HEK293 (cell line): ENCODE results near the gene DIS3L2.
A peak's percentile ranks its signal among the peaks of the same experiment; 100 is the strongest.

Source experiments
- CTCF ChIA-PET: fragments of 350-600 bp; formaldehyde crosslinking; extraction: SDS; loops from one replicate; lab custom pipeline; 2021; ENCODE audit warnings: antibody characterized with exemption; lab: Yijun Ruan, JAX
- POLR2A ChIA-PET: fragments of 300-600 bp; formaldehyde crosslinking; extraction: SDS; loops from one replicate; lab custom pipeline; 2020; ENCODE audit warnings: antibody characterized with exemption, inconsistent platforms; lab: Yijun Ruan, JAX
- H3K27ac ChIP-seq: fragments of 200-500 bp; sonication (Bioruptor generic); 2 replicates; pipeline ENCODE4 v1.5.1; 2014; ENCODE audit warnings: low read depth, low read length, control low read depth, inconsistent platforms; ENCODE audit errors: extremely low read depth
- H3K36me3 ChIP-seq, 2 experiments: fragments of 200-500 bp in 1 of 2; sonication (Bioruptor generic) in 1 of 2; 1 replicate in 1 of 2; 2 replicates in 1 of 2; pipeline ENCODE4 v1.5.1; 2014 to 2017; ENCODE audit warnings: inconsistent platforms in 2 of 2, low read length in 2 of 2; ENCODE audit not compliant: control insufficient read depth in 2 of 2, insufficient read depth in 1 of 2
- H3K4me1 ChIP-seq: fragments of 200-500 bp; sonication (Bioruptor generic); 2 replicates; pipeline ENCODE4 v1.5.1; 2014; ENCODE audit warnings: mild to moderate bottlenecking, low read length, inconsistent platforms; ENCODE audit not compliant: control insufficient read depth, insufficient read depth
- H3K4me3 ChIP-seq: 2 replicates; pipeline ENCODE4 v1.5.1; 2011; ENCODE audit warnings: low read depth, mild to moderate bottlenecking, control low read depth, low read length, moderate library complexity
- H3K9me3 ChIP-seq: fragments of 200-500 bp; sonication (Bioruptor generic); 2 replicates; pipeline ENCODE4 v1.5.1; 2014; ENCODE audit warnings: low read depth, low read length, inconsistent platforms; ENCODE audit not compliant: control insufficient read depth, insufficient read depth
- EGR2 ChIP-seq: fragments of 450-650 bp; formaldehyde crosslinking; IDR thresholded peaks from 2 replicates; pipeline ENCODE4 v1.5.1; 2016; ENCODE audit warnings: low read depth, missing biosample characterization, missing genetic modification characterization
- HOXA7 ChIP-seq: sonication (generic); formaldehyde crosslinking; IDR thresholded peaks from 2 replicates; pipeline ENCODE4 v1.8.1; 2022; ENCODE audit warnings: missing genetic modification reagents, borderline replicate concordance
- HOXC10 ChIP-seq: sonication (generic); formaldehyde crosslinking; IDR thresholded peaks from 2 replicates; pipeline ENCODE4 v1.8.1; 2023; ENCODE audit warnings: mild to moderate bottlenecking, missing genetic modification reagents
- MZF1 ChIP-seq: fragments of 450-650 bp; formaldehyde crosslinking; IDR thresholded peaks from 2 replicates; pipeline ENCODE4 v1.5.1; 2017; ENCODE audit warnings: missing biosample characterization, missing genetic modification characterization, borderline replicate concordance
- PRDM1 ChIP-seq: fragments of 450-650 bp; formaldehyde crosslinking; IDR thresholded peaks from 2 replicates; pipeline ENCODE4; 2016; ENCODE audit warnings: missing biosample characterization, missing genetic modification characterization
- PRDM10 ChIP-seq: fragments of 450-650 bp; formaldehyde crosslinking; IDR thresholded peaks from 2 replicates; pipeline ENCODE4 v1.5.1; 2016; ENCODE audit warnings: missing biosample characterization, missing genetic modification characterization
- ZBTB21 ChIP-seq: fragments of 450-650 bp; formaldehyde crosslinking; IDR thresholded peaks from 2 replicates; pipeline ENCODE4 v1.5.1; 2017; ENCODE audit warnings: missing biosample characterization, missing genetic modification characterization
- ZFP69B ChIP-seq: fragments of 450-650 bp; formaldehyde crosslinking; IDR thresholded peaks from 2 replicates; pipeline ENCODE4 v1.5.1; 2016; ENCODE audit warnings: missing biosample characterization, missing genetic modification characterization
- ZNF138 ChIP-seq: fragments of 450-650 bp; formaldehyde crosslinking; IDR thresholded peaks from 2 replicates; pipeline ENCODE4 v1.5.1; 2016; ENCODE audit warnings: missing biosample characterization, missing genetic modification characterization, borderline replicate concordance
- ZNF157 ChIP-seq: fragments of 450-650 bp; formaldehyde crosslinking; IDR thresholded peaks from 2 replicates; pipeline ENCODE4 v1.5.1; 2016; ENCODE audit warnings: missing biosample characterization, missing genetic modification characterization
- ZNF302 ChIP-seq: fragments of 450-650 bp; formaldehyde crosslinking; IDR thresholded peaks from 2 replicates; pipeline ENCODE4 v1.5.1; 2016; ENCODE audit warnings: missing biosample characterization, missing genetic modification characterization, low read depth
- ZNF324 ChIP-seq: fragments of 450-650 bp; formaldehyde crosslinking; IDR thresholded peaks from 2 replicates; pipeline ENCODE4 v1.5.1; 2016; ENCODE audit warnings: missing biosample characterization, missing genetic modification characterization
- ZNF473 ChIP-seq: fragments of 450-650 bp; formaldehyde crosslinking; IDR thresholded peaks from 2 replicates; pipeline ENCODE4 v1.5.1; 2017; ENCODE audit warnings: missing biosample characterization, missing genetic modification characterization
- ZNF530 ChIP-seq: fragments of 450-650 bp; formaldehyde crosslinking; IDR thresholded peaks from 2 replicates; pipeline ENCODE4 v1.5.1; 2016; ENCODE audit warnings: low read depth, missing biosample characterization, missing genetic modification characterization
- ZNF571 ChIP-seq: fragments of 450-650 bp; formaldehyde crosslinking; IDR thresholded peaks from 2 replicates; pipeline ENCODE4 v1.5.0; 2017; ENCODE audit warnings: missing biosample characterization, missing genetic modification characterization
- ZNF596 ChIP-seq: fragments of 450-650 bp; IDR thresholded peaks from 2 replicates; pipeline ENCODE4 v1.5.0; 2018; ENCODE audit warnings: missing biosample characterization, mild to moderate bottlenecking, missing genetic modification characterization, moderate library complexity
- ZNF600 ChIP-seq: fragments of 450-650 bp; formaldehyde crosslinking; IDR thresholded peaks from 2 replicates; pipeline ENCODE4 v1.5.1; 2016; ENCODE audit warnings: missing biosample characterization, missing genetic modification characterization
- ZNF645 ChIP-seq: fragments of 450-650 bp; formaldehyde crosslinking; IDR thresholded peaks from 2 replicates; pipeline ENCODE4; 2016; ENCODE audit warnings: missing biosample characterization, missing genetic modification characterization
- ZNF777 ChIP-seq: fragments of 450-650 bp; formaldehyde crosslinking; IDR thresholded peaks from 2 replicates; pipeline ENCODE4 v1.5.1; 2017; ENCODE audit warnings: missing biosample characterization, missing genetic modification characterization, borderline replicate concordance
- ZNF792 ChIP-seq: fragments of 450-650 bp; formaldehyde crosslinking; IDR thresholded peaks from 2 replicates; pipeline ENCODE4 v1.5.1; 2016; ENCODE audit warnings: missing biosample characterization, missing genetic modification characterization

DIS3L2 gene

GRCh38 chr2:231926761-231927565 lies 34.5 kb upstream of the DIS3L2 start:
- ChIA-PET POLR2A (interaction anchor here (0.6 to 0.7 kb wide), 3 partner anchors 8 to 538 kb away, joined by 3 to 4 read pairs (median 3); no protein-coding TSS in a partner anchor), CTCF (interaction anchor here (0.6 to 8.6 kb wide), 11 partner anchors 8 to 366 kb away, joined by 3 to 85 read pairs (median 4); no protein-coding TSS in a partner anchor)
- H3K4me3 ChIP-seq, result peak overlapping the region; percentile 61

GRCh38 chr2:231927566-231927890 lies 34.0 kb upstream of the DIS3L2 start:
- POLR2A ChIA-PET, result no interaction called here
- Histone ChIP-seq H3K4me3 (no peak overlapping the region), H3K27ac (no peak overlapping the region), H3K4me1 (no peaks in the 10 kb centered on the region), H3K36me3 (peaks cover 0 to 21% of the 10 kb centered on the region in 2 experiments; a peak in 1 of 3 replicates), H3K9me3 (no peaks in the 10 kb centered on the region)
- CTCF ChIA-PET, result interaction anchor here (2.5 to 8.6 kb wide), 2 partner anchors 214 to 219 kb away, joined by 9 to 85 read pairs; no protein-coding TSS in a partner anchor
- no peak for TF ChIP-seq ZNF596 (tag by site-specific recombination)
- no peak for TF ChIP-seq ZBTB21 (tag by site-specific recombination)
- no peak for TF ChIP-seq ZNF530
- TF ChIP-seq HOXC10, result no peak
- TF ChIP-seq ZNF571 (tag by site-specific recombination), result no peak
- TF ChIP-seq EGR2 (tag by site-specific recombination), result no peak
- no peak for TF ChIP-seq HOXA7 (CRISPR knock-in tag)
- TF ChIP-seq MZF1 (tag by site-specific recombination), result no peak
- no peak for TF ChIP-seq PRDM1
- TF ChIP-seq ZNF645 (tag by site-specific recombination), result no peak
- TF ChIP-seq ZNF157, result no peak
- no peak for TF ChIP-seq ZFP69B (tag by site-specific recombination)
- TF ChIP-seq ZNF792, result no peak
- TF ChIP-seq ZNF600, result no peak
- TF ChIP-seq PRDM10 (tag by site-specific recombination), result no peak
- TF ChIP-seq, all 188 proteins: peak for 0

More at GRCh38 chr2:231926761-231927565, 34.5 kb upstream of the DIS3L2 start:
- no peaks in the 10 kb centered on the region for H3K9me3 ChIP-seq
- TF ChIP-seq ZNF324 (tag by site-specific recombination) (no peak), ZNF473 (tag by site-specific recombination) (no peak), ZNF302 (no peak), ZNF777 (tag by site-specific recombination) (no peak), PRDM10 (tag by site-specific recombination) (no peak), ZNF138 (tag by site-specific recombination) (no peak)
- H3K4me1 ChIP-seq, result no peaks in the 10 kb centered on the region
- peaks cover 0 to 22% of the 10 kb centered on the region in 2 experiments; a peak in 1 of 3 replicates for H3K36me3 ChIP-seq
- no peak overlapping the region; the same call in 1 of the 2 replicates for H3K27ac ChIP-seq
